Activated T-cell treated with anti-CD3 and anti-CD28 coated beads, Interleukin-2, amount 50 U/mL, for 72 hours (primary cell): ENCODE data around the gene CATSPER2. TPM values are rescaled to one million over a fixed set of nuclear protein-coding genes. Genes with fewer than 3 reads are reported as not detected.
"Not testable (repeated sequence)": the region's sequence is repeated elsewhere in the genome, so short reads cannot be mapped to it uniquely, and the experiment has no call there.

ENCODE experiments used
- ATAC-seq, 2 donors: fragments of 150-1000 bp; cut with Tn5 transposase; replicated peaks in 1 of 2; 2 replicates each; pipeline ENCODE4 v1.10.0; 2021; ENCODE audit warnings: moderate library complexity in 2 of 2, mild to moderate bottlenecking in 1 of 2
- DNase-seq, 2 donors: peaks; one replicate each; pipeline ENCODE4 v3.0.0; 2021 to 2022; ENCODE audit warnings: mixed read lengths in 1 of 2
- H3K27ac Mint-ChIP-seq: one replicate; pipeline ENCODE4 v1.8.0; 2022; ENCODE audit warnings: mild to moderate bottlenecking, moderate library complexity, mixed read lengths
- H3K27me3 Mint-ChIP-seq: one replicate; pipeline ENCODE4 v1.8.0; 2022; ENCODE audit warnings: low read depth, mixed read lengths
- H3K36me3 Mint-ChIP-seq, 2 donors: one replicate each; pipeline ENCODE4 v1.8.0; 2022; ENCODE audit warnings: mixed read lengths in 2 of 2, mild to moderate bottlenecking in 1 of 2; ENCODE audit not compliant: insufficient read depth in 2 of 2
- H3K4me1 Mint-ChIP-seq: one replicate; pipeline ENCODE4 v1.8.0; 2022; ENCODE audit warnings: low read depth, mixed read lengths
- H3K4me3 Mint-ChIP-seq, 2 donors: one replicate each; pipeline ENCODE4 v1.8.0; 2022; ENCODE audit warnings: mild to moderate bottlenecking in 2 of 2, mixed read lengths in 2 of 2, moderate library complexity in 2 of 2
- H3K9me3 Mint-ChIP-seq, 2 donors: one replicate each; pipeline ENCODE4 v1.8.0; 2022; ENCODE audit warnings: mixed read lengths in 2 of 2
- total RNA-seq, 2 donors: library from RNA; stranded (reverse); gene quantifications; one replicate each; pipeline ENCODE4 v1.2.3, GENCODE V29; 2022

CATSPER2 gene
- 1 to 10 TPM; 4.5 to 6.9 TPM for total RNA-seq

GRCh38 chr15:43648649-43649429 lies at the start of gene CATSPER2:
Gene CATSPER2 (minus strand): TSS chr15:43648844. CDS start chr15:43648061, 783 bp downstream.
- H3K4me1 Mint-ChIP-seq: no peaks in the 10 kb centered on the region
- ATAC-seq (peak; percentile 62 to 65), DNase-seq (no peak)

GRCh38 chr15:43693148-43694022 lies 44.7 kb upstream of the CATSPER2 start, which contains the start of gene CKMT1A:
Gene CKMT1A (plus strand): TSS chr15:43693859. CDS start chr15:43694051, 192 bp downstream.
- H3K27me3 Mint-ChIP-seq: peaks cover 16% of the 10 kb centered on the region

More at GRCh38 chr15:43648649-43649429, at the start of gene CATSPER2:
- Mint-ChIP-seq H3K4me3 (no peak within 1 kb of the TSS), H3K27me3 (no peaks in the 10 kb centered on the region), H3K36me3 (peaks cover 0 to 9% of the 10 kb centered on the region in 2 donors), H3K27ac (no peak within 1 kb of the TSS), H3K9me3 (peaks cover 0 to 1% of the 10 kb centered on the region in 2 donors)

GRCh38 chr15:43692679-43693078 lies 44.0 kb upstream of the CATSPER2 start:
- DNase-seq, H3K27ac Mint-ChIP-seq, H3K36me3 Mint-ChIP-seq, ATAC-seq, H3K4me3 Mint-ChIP-seq, H3K9me3 Mint-ChIP-seq, H3K4me1 Mint-ChIP-seq: not testable (repeated sequence)
- peaks cover 14% of the 10 kb centered on the region for H3K27me3 Mint-ChIP-seq

More at GRCh38 chr15:43693148-43694022, 44.7 kb upstream of the CATSPER2 start, which contains the start of gene CKMT1A:
- H3K36me3 Mint-ChIP-seq, H3K27ac Mint-ChIP-seq, H3K9me3 Mint-ChIP-seq, DNase-seq, H3K4me1 Mint-ChIP-seq, H3K4me3 Mint-ChIP-seq: not testable (repeated sequence)
- peak; percentile 32 to 52 for ATAC-seq

- not testable (repeated sequence) for H3K4me1 Mint-ChIP-seq, H3K4me3 Mint-ChIP-seq, DNase-seq, H3K27ac Mint-ChIP-seq, H3K27me3 Mint-ChIP-seq, H3K9me3 Mint-ChIP-seq, H3K36me3 Mint-ChIP-seq
- peak; percentile 98 to 99 for ATAC-seq
Measured at GRCh38 chr15:43689604-43690301, 41.1 kb upstream of the CATSPER2 start.

- not testable (repeated sequence) for H3K27me3 Mint-ChIP-seq, H3K4me1 Mint-ChIP-seq, DNase-seq, H3K36me3 Mint-ChIP-seq, H3K27ac Mint-ChIP-seq, H3K9me3 Mint-ChIP-seq, H3K4me3 Mint-ChIP-seq
- peak; percentile 62 to 87 for ATAC-seq
Measured at GRCh38 chr15:43674175-43674574, 25.5 kb upstream of the CATSPER2 start.

GRCh38 chr15:43666177-43666576 lies 17.5 kb upstream of the CATSPER2 start:
- not testable (repeated sequence) for H3K36me3 Mint-ChIP-seq, H3K4me1 Mint-ChIP-seq, H3K4me3 Mint-ChIP-seq, H3K27me3 Mint-ChIP-seq, H3K27ac Mint-ChIP-seq, DNase-seq, ATAC-seq, H3K9me3 Mint-ChIP-seq

- H3K27me3 Mint-ChIP-seq, DNase-seq, H3K9me3 Mint-ChIP-seq, H3K36me3 Mint-ChIP-seq, H3K27ac Mint-ChIP-seq, H3K4me3 Mint-ChIP-seq, H3K4me1 Mint-ChIP-seq, ATAC-seq: not testable (repeated sequence)
Measured at GRCh38 chr15:43663333-43663732, 14.7 kb upstream of the CATSPER2 start.

- H3K4me3 Mint-ChIP-seq, DNase-seq, H3K4me1 Mint-ChIP-seq, H3K27me3 Mint-ChIP-seq, ATAC-seq, H3K9me3 Mint-ChIP-seq, H3K27ac Mint-ChIP-seq, H3K36me3 Mint-ChIP-seq: not testable (repeated sequence)
Measured at GRCh38 chr15:43662293-43662692, 13.6 kb upstream of the CATSPER2 start.

GRCh38 chr15:43659727-43660126 lies 11.1 kb upstream of the CATSPER2 start:
- H3K27me3 Mint-ChIP-seq, H3K36me3 Mint-ChIP-seq, H3K4me1 Mint-ChIP-seq, H3K9me3 Mint-ChIP-seq, DNase-seq, H3K27ac Mint-ChIP-seq, ATAC-seq, H3K4me3 Mint-ChIP-seq: not testable (repeated sequence)

GRCh38 chr15:43649430-43649926 lies 834 bp upstream of the CATSPER2 start:
- H3K9me3 Mint-ChIP-seq, H3K27me3 Mint-ChIP-seq, DNase-seq, H3K27ac Mint-ChIP-seq, H3K36me3 Mint-ChIP-seq, H3K4me1 Mint-ChIP-seq, H3K4me3 Mint-ChIP-seq: not testable (repeated sequence)
- ATAC-seq: peak in 1 of 2 donors; percentile 36

GRCh38 chr15:43638464-43639204 lies 10.0 kb downstream of the CATSPER2 start:
- not testable (repeated sequence) for H3K27ac Mint-ChIP-seq, ATAC-seq, H3K4me1 Mint-ChIP-seq, H3K4me3 Mint-ChIP-seq, H3K9me3 Mint-ChIP-seq, H3K27me3 Mint-ChIP-seq, DNase-seq, H3K36me3 Mint-ChIP-seq

GRCh38 chr15:43626937-43627336 lies 21.7 kb downstream of the CATSPER2 start:
- not testable (repeated sequence) for H3K36me3 Mint-ChIP-seq, ATAC-seq, H3K9me3 Mint-ChIP-seq, H3K4me1 Mint-ChIP-seq, H3K27ac Mint-ChIP-seq, DNase-seq, H3K4me3 Mint-ChIP-seq
- peaks cover 14% of the 10 kb centered on the region for H3K27me3 Mint-ChIP-seq
